ENCODE data around the gene UGT1A6. TPM values are rescaled to one million over a fixed set of nuclear protein-coding genes. Genes with fewer than 3 reads are reported as not detected.
"Not testable (repeated sequence)": the region's sequence is repeated elsewhere in the genome, so short reads cannot be mapped to it uniquely, and the experiment has no call there.

UGT1A6 gene
- total RNA-seq (2022) (98.0 and 116 TPM in 2 replicates), Bru-seq, nascent RNA (percentile 98 among the genes with signal in this experiment), BruChase-seq, experiment 1, labeled RNA remaining after a 6-hour chase (percentile 99 among the genes with signal in this experiment), BruChase-seq, experiment 2, labeled RNA remaining after a 2-hour chase (percentile 98 among the genes with signal in this experiment)
- long read RNA-seq, transcript UGT1A6-202 (6 exons, 1,128 nt) = minor isoform, 102 of 301 reads
- long read RNA-seq, transcript UGT1A6-201 (5 exons, 2,479 nt) = major isoform, 107 of 301 reads
- long read RNA-seq, transcript UGT1A6-203 (5 exons, 785 nt) = minor isoform, 10 of 301 reads
- long read RNA-seq, partial matches to known transcripts = 35 of 301 reads
- long read RNA-seq, other reads (novel, unspliced or antisense) = 45 of 301 reads

DNA sequence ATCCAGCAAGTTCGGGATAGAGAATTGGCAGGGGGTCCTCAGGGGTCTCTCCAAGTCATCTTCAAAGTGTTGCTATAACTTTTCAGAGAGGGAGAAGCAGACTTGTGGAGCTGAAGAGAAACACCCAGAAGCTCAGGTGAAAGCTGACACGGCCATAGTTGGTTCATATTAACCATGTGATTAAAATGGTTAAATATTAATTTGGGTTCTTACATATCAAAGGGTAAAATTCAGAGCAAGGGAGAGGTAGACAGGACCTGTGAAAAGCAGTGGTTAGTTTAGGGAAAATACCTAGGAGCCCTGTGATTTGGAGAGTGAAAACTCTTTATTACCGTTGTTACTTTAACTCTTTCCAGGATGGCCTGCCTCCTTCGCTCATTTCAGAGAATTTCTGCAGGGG lies at the start of gene UGT1A6:
Gene UGT1A6, plus strand, starts transcription at position 243 of the 400 bp plus-strand sequence. Its CDS starts 115 bp downstream, at position 358.
- intact Hi-C loops (cut with micrococcal nuclease; ENCODE audit: unreplicated experiment) = loop anchor here (5.0 kb wide), 3 partner anchors 70 to 205 kb away; partner anchors contain the start of genes UGT1A1 and USP40
- CTCF ChIA-PET = interaction anchor here (1.6 kb wide), 1 partner anchor 13 kb away, joined by 7 read pairs; no protein-coding TSS in a partner anchor

DNA sequence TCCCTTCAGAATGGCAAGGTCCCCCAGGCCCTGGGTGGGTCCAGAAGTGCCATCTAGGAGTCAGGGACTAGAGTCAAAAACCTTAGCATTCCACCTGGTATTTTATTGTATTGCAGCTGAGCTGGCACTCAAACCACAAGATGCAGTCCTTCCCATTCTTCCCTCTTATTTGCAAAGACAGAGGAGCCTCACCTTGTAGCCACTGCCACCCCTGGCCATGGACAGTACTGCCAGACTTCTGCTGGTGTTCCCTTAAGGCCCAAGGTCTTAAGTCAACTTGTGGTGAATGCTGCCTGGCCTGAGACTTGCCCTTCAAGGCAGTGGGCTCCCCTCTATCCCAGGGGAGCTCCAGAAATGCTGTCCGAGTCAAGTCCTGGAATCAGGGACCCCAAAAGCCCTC lies 49.6 kb upstream of the UGT1A6 start:
- Mint-ChIP-seq H3K4me1 (ENCODE audit: low read depth, unreplicated experiment) (peaks cover 42% of the 10 kb centered on the region), H3K27ac (ENCODE audit: unreplicated experiment) (peak overlapping the region; percentile 18), H3K36me3 (ENCODE audit: insufficient read depth, unreplicated experiment) (peaks cover 19% of the 10 kb centered on the region), H3K9me3 (ENCODE audit: low read depth, unreplicated experiment) (peaks cover 10% of the 10 kb centered on the region), H3K4me3 (ENCODE audit: low read depth, unreplicated experiment) (no peak overlapping the region), H3K27me3 (ENCODE audit: unreplicated experiment) (no peaks in the 10 kb centered on the region)
- TF ChIP-seq, protein P1, sequence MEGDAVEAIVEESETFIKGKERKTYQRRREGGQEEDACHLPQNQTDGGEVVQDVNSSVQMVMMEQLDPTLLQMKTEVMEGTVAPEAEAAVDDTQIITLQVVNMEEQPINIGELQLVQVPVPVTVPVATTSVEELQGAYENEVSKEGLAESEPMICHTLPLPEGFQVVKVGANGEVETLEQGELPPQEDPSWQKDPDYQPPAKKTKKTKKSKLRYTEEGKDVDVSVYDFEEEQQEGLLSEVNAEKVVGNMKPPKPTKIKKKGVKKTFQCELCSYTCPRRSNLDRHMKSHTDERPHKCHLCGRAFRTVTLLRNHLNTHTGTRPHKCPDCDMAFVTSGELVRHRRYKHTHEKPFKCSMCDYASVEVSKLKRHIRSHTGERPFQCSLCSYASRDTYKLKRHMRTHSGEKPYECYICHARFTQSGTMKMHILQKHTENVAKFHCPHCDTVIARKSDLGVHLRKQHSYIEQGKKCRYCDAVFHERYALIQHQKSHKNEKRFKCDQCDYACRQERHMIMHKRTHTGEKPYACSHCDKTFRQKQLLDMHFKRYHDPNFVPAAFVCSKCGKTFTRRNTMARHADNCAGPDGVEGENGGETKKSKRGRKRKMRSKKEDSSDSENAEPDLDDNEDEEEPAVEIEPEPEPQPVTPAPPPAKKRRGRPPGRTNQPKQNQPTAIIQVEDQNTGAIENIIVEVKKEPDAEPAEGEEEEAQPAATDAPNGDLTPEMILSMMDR (IDR thresholded peaks at IDR 0.05; ENCODE audit: unreplicated experiment) = peak; percentile 53
- BruUV-seq (replicated peaks) = no TSS peak
- peak; percentile 63 for DNase-seq
- CTCF ChIA-PET = interaction anchor here (0.7 kb wide), 1 partner anchor 69 kb away, joined by 3 read pairs; the partner anchor contains the start of gene UGT1A5
- intact Hi-C loops (cut with micrococcal nuclease; ENCODE audit: unreplicated experiment) = loop anchor here (5.0 kb wide), 1 partner anchor 189 kb away; no protein-coding TSS in a partner anchor

More for the DNA sequence above, at the start of gene UGT1A6:
- TF ChIP-seq, protein P1 (IDR thresholded peaks at IDR 0.05; ENCODE audit: unreplicated experiment) = no peak
- Mint-ChIP-seq H3K4me3 (ENCODE audit: low read depth, unreplicated experiment) (peak within 1 kb of the TSS; percentile 81), H3K36me3 (ENCODE audit: insufficient read depth, unreplicated experiment) (peaks cover 71% of the 10 kb centered on the region), H3K9me3 (ENCODE audit: low read depth, unreplicated experiment) (no peaks in the 10 kb centered on the region), H3K27me3 (ENCODE audit: unreplicated experiment) (no peaks in the 10 kb centered on the region), H3K27ac (ENCODE audit: unreplicated experiment) (peak within 1 kb of the TSS; percentile 65), H3K4me1 (ENCODE audit: low read depth, unreplicated experiment) (peaks cover 87% of the 10 kb centered on the region)
- no TSS peak for BruUV-seq (replicated peaks)
- peak; percentile 21 for DNase-seq

DNA sequence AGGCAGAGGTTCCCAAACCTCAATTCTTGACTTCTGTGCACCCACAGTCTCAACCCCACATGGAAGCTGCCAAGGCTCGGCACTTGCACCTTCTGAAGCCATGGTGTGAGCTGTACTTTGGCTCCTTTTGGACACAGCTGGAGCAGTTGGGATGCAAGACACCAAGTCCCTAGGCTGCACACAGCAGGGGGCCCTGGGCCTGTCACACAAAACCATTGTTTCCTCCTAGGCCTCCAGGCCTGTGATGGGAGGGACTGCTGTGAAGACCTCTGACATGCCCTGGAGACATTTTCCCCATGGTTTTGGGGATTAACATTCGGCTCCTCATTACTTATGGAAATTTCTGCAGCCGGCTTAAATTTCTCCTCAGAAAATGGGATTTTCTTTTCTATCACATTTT lies 46.7 kb upstream of the UGT1A6 start:
- CTCF ChIA-PET; H3K27ac Mint-ChIP-seq (ENCODE audit: unreplicated experiment); DNase-seq; BruUV-seq (replicated peaks); H3K36me3 Mint-ChIP-seq (ENCODE audit: insufficient read depth, unreplicated experiment); H3K27me3 Mint-ChIP-seq (ENCODE audit: unreplicated experiment); H3K4me3 Mint-ChIP-seq (ENCODE audit: low read depth, unreplicated experiment); intact Hi-C loops (cut with micrococcal nuclease; ENCODE audit: unreplicated experiment): not testable (repeated sequence)
- Mint-ChIP-seq H3K9me3 (ENCODE audit: low read depth, unreplicated experiment) (peaks cover 10% of the 10 kb centered on the region), H3K4me1 (ENCODE audit: low read depth, unreplicated experiment) (peaks cover 38% of the 10 kb centered on the region)

DNA sequence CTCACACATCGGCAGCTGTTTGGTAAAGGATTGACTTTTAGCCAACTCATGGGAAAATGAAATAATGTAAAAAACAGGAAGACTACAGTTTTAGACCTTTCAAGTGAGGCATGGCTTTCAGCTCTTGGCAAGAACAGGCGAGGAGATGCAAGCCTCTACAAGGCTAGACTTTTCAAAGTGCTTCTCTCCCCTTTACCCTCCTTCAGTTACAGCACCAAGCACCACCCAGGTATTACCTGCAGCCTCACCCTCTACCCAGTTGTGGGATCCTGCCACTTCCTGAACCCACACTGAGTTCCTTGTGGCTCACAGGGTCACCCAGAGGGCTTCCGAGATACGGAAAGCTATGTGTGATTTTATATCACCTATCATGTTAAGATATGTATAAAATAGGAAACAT lies 41.7 kb upstream of the UGT1A6 start:
- Mint-ChIP-seq H3K27me3 (ENCODE audit: unreplicated experiment) (no peaks in the 10 kb centered on the region), H3K4me1 (ENCODE audit: low read depth, unreplicated experiment) (peaks cover 41% of the 10 kb centered on the region), H3K36me3 (ENCODE audit: insufficient read depth, unreplicated experiment) (no peaks in the 10 kb centered on the region), H3K4me3 (ENCODE audit: low read depth, unreplicated experiment) (peak overlapping the region; percentile 28), H3K9me3 (ENCODE audit: low read depth, unreplicated experiment) (peaks cover 6% of the 10 kb centered on the region), H3K27ac (ENCODE audit: unreplicated experiment) (peak overlapping the region; percentile 50)
- peak; percentile 65 for DNase-seq
- BruUV-seq (replicated peaks) = no TSS peak
- CTCF ChIA-PET = no interaction called here
- TF ChIP-seq, protein P1 (IDR thresholded peaks at IDR 0.05; ENCODE audit: unreplicated experiment) = no peak
- intact Hi-C loops (cut with micrococcal nuclease; ENCODE audit: unreplicated experiment) = no loop called here

Data from Calu3 (cell line).